ENCODE data around the gene UBE2S.
"Not testable (repeated sequence)": the region's sequence is repeated elsewhere in the genome, so short reads cannot be mapped to it uniquely, and the experiment has no call there.

The UBE2S gene

DNA sequence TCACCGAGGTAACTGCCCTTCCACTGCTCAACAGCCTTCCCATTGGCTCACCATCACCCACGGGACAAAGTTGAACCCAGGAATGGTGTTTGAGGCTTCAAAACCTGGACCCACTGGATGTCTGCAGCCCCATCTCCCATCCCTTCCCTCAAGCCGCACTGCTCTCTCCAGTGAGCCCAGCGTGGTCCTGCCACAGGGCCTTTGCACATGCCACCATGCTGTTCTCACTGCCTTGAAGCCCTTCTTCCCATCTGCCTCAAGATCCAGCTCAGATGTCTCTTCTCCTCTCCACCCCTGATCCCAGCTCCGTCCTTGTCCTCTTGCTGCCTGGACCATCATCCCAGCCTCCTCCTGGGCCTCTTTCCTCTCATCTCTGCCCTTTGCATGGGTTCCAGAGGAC lies 31.5 kb upstream of the UBE2S start:
- DNase-seq: no peak

DNA sequence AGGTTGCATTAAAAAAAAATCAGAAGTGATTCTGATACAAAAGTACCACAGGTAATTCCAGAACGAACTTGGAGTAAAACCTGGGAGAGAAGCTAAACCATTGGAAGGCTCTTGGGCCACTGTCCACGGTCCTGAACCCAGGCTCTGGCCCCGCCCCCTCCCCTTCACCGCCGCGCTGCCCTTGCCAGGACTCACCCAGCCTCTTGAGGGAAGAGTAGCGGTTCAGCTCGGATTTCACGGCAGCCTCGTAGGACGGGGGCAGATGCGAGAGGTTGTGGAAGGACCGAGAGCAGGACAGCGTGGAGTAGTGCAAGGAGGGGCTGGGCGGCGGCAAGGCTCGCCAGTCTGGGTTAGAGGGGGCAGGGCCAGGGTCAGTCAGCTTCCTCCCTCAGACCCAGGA lies 29.8 kb upstream of the UBE2S start:
- peak; percentile 72 for DNase-seq

DNA sequence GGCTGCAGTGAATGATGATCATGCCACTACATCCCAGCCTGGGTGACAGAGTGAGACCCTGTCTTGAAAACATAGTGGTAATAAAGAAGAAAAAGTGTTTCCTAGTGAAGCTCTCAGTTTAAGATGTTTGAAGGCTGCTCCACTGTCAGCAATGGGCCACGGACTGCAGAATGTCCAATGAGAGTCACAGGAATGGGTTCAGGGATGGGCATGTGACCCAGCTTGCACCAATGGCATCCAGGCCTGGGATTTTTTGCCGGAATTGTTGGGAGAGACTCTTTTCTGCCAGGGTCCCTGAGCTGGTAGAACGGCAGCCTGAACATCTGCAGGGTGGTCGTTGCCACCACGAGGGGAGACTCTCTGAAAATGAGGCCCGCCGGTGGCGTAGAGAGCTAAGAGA lies 29.3 kb upstream of the UBE2S start:
- DNase-seq: no peak

DNA sequence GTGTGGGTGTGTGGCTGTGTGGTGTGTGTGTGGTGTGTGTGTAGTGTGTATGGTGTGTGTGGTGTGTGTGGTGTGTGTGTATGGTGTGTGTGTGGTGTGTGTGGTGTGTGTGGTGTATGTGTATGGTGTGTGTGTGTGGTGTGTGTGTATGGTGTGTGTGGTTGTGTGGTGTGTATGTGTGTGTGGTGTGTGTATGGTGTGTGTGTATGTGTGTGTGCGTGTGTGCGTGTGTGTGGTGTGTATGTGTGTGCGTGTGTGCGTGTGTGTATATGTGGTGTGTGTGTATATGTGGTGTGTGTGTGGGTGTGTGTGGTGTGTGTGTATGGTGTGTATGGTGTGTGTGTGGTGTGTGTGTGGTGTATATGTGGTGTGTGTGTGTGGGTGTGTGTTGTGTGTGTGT lies 27.4 kb upstream of the UBE2S start:
- DNase-seq: no peak

DNA sequence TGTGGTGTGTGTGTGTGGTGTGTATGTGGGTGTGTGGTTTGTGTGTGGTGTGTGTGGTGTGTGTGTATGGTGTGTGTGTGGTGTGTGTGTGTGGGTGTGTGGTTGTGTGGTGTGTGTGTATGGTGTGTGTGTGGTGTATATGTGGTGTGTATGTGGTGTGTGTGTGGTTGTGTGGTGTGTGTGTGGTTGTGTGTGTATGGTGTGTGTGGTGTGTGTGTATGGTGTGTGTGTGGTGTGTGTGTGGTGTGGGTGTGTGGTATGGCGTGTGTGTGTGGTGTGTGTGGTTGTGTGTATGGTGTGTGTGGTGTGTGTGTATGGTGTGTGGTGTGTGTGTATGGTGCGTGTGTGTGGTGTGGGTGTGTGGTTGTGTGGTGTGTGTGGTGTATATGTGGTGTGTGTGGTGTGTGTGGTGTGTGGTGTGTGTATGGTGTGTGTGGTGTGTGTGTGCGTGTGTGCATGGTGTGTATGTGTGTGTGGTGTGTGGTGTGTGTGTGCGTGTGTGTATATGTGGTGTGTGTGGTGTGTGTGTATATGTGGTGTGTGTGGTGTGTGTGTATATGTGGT lies 26.9 kb upstream of the UBE2S start:
- DNase-seq: no peak

DNA sequence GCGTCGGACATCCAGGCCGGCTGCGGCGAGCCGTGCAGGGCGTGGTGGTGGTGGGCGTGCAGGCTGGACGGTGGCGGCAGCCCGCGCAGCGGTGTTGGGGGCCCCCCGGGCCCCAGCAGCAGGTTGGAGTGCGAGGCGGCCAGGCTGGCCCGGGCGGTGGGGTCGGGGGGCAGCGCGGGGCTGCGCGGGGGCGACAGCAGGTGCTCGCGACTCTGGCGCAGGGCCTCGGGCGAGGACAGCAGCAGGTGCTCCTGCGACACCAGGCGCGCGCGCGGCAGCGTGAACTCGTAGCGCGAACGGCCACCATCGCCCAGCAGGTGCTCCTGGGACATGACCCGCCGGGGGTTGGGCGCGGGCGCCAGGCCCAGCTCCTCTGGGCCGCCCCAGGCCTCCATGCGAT lies 25.7 kb upstream of the UBE2S start:
- DNase-seq: no peak

DNA sequence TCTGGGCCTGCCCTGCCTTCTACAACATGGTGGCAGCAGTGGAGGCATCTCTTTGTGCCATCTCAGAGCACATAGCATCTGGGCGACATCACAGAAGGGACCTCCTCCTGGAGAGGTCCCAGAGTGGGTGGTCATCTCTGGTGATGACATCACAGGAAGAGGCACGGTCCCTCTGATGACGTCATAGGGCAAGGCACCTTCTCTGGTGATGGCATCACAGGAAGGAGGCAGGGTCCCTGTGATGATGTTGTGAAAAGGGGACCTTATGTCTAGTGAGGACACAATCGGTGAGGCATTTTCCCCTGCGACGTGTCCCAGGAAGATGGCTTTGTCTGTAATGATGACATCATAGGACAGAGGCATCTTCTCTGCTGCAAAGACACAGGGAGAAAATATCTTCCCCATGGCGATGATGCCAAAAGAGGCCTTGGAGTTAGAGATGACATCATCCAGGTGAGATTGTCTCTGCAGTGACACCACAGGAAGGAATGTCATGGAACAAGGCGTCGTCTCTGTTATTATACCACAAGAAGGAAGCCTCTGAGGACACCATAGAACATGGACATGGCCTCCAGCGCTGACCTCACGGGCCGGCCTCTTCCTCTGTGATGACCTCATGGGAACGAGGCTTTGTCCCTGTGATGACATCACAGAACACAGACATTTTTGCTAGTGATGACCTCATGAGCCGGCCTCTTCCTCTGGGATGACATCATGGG lies 24.8 kb upstream of the UBE2S start:
- DNase-seq: no peak

DNA sequence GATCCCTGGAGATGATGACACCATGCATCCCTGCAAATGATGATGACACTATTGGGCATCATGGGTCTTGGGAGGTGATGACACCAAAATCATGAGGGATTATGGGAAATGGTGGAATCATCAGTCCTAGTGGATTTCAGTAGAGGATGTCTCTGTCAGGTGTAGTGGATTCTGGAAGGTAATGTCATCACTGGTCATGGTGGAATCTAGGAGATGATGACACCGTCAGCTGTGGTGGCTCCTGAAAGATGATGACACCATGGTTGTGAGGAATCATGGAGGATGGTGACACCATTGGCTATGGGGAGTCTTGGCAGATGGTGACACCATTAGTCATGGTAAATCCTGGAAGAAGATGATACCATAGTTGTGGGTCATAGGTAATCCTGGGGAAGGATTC lies 23.6 kb upstream of the UBE2S start:
- no peak for DNase-seq

DNA sequence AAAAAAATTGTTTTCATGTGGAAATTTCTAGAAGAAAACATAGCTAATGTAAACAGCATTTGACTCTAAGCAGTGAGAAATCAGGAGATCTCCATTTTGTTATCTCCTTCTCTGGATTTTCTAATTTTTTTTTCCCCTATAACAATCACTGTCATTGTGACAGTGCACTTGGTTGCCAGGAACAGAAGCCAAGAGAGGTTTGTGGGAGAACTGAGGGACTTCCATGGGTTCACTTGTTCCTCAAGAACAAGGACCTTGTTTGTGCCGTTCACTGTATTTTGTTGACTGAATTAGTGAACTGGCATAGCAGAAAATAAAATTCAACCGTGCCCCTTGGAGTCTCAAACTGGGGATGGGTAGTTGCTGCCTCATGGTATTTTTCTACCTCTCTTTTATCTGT lies 18.5 kb upstream of the UBE2S start:
- DNase-seq: no peak

DNA sequence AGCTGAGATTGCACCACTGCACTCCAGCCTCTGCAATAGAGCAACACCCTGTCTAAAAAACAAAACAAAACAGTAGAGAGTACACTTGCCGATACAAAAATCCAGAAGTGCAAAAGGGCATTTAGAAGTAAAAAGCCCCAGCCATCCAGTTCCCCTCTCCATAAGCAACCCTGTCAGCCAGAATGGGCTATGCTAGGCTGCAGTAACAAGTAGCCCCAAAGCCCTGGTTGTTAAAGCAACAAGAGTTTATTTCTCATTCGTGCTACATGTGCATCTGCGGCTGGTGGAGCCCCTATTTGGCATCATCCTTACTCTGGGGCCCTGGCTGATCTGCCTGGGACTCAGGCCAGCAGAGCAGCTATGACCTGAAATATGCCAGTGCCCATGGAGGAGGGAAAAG lies 16.9 kb upstream of the UBE2S start:
- no peak for DNase-seq

DNA sequence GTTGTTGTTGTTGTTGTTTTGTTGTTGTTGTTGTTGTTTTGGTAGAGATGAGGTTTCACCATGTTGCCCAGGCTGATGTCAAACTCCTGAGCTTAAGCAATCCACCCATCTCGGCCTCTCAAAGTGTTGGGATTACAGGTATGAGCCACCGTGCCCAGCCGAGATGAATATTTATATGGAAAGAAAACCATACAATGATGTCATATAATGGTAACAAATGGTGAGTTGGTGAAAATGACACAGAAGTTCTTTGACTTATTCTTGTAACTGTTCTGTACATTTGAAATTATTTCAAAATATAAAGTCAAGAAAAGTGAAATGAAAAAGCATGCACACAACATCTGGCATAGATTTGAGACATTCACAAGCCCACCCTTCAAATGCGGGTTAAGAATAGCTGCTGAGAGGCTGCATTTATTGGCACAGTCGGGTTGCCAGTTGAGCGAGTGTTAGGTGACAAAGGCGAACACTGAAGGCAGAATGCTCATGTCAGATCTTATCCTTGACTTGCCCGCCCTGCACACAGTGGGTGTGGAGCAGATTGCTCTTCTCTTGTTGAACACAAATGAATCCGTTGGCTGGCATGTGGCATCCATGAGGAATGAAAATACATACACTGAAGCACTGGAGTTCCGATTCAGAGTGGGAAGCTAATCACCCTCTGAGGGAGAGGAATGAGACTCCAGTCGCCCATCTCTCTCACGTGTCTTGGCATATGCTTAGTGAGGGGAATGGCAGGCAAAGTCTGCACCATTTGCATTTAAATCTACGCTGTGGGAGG lies 15.8 kb upstream of the UBE2S start:
- DNase-seq: no peak

DNA sequence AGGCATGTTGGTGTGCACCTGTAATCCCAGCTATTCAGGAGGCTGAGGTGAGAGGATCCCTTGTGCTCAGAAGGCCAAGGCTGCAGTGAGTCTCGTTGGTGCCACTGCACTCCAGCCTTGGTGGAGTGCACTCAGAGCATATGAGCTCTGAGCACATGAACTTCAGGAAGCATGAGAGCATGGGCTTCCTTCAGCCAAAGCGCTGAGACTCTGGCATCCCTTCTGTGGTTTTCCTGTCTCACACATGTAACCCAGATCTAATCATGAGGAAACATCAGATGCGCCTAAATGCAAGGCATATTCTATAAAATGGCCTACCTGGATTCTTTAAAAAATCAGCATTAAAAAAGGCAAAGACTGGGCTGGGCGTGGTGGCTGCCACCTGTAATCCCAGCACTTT lies 13.7 kb upstream of the UBE2S start:
- not testable (repeated sequence) for DNase-seq

DNA sequence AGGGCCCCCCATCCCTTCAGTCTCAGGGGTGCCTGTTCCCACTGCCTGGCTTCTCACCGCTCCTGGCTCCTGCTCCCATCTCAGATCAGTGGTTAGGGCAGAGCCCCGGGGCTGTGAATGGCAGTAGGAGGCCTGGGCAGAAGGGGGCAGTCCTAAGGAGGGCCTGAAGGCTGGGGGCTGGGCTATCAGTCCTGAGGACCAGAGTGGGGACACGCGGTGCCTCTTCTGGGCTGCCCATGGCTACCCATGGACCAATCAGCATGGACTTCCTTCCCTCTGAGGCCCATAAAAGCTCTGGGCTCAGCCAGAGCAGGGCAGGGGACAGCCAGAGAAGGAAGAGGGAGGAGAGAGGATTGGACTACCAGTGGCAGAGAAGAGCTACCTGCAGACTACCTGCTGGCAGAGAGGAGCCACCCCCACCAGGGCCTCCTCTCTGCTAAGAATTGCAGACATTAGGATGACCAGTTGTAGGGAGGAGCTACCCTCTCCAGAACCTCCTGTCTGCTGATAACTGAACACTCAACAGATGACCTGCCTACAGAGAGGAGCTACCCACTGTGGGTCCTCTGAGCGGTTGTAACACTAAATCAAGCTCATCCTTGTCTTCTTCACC lies 12.1 kb upstream of the UBE2S start:
- no peak for DNase-seq

DNA sequence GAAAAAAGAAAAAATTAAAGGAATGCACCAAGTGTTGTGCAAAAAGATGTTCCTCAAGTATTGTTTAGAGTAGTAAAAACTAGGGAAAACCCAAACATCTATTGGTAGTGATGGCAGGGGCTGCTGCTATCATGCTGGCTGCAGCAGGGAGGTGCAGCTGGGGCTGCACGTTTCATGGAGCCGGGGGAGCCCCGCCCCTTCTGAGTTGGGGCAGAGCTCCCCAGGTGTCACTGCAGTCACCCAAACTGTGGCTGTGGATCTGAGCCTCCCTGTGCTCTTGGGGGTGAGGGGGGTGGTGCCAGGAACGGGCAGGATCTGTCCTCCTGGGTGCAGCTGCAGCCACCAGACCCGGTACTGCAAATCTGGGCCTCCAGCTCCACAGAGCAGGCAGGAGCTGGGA lies 11.5 kb upstream of the UBE2S start:
- no peak for DNase-seq

DNA sequence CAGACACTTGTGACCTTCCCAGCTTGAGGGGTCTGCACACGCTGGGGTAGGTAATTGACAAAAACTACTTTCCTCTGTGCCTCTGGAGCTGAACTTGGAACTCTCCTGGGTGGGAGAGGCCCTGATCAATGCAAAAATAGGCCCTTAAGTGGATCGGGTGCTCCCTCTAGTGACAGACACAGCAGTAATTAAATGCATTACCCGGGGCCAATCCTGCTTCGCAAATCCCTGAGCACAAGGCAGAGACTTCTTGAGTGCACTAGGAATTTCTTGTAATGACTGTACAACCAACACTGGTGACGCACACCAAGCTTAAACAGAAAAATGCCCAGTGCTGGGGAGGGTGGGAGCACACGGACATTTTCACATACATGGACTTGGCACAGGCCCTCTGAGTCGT lies 10.6 kb upstream of the UBE2S start:
- DNase-seq: peak; percentile 81

DNA sequence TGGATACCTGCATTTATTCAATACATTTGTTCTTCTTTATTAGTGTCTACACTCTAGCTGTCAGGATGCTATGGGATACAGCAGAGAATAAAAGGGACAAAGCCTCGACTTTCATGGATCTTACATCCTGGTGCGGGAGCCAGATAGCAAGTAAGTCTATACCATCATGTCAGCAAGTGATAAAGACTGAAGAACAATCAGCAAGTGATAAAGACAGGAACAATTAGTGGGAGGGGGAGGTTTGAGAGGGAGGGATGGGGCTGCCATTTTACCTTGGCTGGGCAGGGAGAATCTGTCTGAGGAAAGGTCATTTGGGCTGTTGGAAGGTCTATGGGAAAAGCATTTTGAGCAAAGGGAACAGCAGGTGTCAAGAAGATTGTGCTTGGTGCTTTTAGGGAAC lies 2.6 kb upstream of the UBE2S start:
- no peak for DNase-seq

DNA sequence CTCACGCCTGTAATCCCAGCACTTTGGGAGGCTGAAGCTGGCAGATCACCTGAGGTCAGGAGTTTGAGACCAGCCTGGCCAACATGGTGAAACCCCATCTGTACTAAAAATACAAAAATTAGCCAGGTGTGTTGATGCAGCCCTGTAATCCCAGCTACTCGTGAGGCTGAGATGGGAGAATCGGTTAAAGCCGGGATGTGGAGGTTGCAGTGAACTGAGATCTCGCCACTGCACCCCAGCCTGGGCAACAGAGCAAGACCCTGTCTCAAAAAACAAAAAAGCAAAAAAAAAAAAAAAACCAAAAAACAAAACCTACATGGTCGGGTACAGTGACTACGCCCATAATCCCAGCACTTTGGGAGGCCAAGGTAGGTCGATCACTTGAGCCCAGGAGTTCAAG lies 1.6 kb upstream of the UBE2S start:
- DNase-seq: not testable (repeated sequence)

DNA sequence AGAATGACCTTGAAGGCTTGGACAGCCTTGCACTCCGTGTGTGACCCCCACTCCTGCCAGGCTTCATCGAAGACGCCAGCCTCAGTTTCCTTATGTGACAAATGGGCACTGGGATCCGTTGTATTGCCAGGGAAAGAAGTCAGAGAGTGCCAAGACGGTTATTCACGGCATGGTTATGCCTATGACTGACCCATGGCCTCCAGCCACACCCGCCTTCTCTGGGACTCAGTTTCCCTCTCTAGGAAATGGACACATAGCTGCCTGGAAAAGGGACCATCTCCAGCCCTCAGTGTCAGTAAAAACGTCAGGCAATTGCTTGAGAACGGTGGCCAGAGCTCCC lies 915 bp upstream of the UBE2S start:
- DNase-seq: no peak

DNA sequence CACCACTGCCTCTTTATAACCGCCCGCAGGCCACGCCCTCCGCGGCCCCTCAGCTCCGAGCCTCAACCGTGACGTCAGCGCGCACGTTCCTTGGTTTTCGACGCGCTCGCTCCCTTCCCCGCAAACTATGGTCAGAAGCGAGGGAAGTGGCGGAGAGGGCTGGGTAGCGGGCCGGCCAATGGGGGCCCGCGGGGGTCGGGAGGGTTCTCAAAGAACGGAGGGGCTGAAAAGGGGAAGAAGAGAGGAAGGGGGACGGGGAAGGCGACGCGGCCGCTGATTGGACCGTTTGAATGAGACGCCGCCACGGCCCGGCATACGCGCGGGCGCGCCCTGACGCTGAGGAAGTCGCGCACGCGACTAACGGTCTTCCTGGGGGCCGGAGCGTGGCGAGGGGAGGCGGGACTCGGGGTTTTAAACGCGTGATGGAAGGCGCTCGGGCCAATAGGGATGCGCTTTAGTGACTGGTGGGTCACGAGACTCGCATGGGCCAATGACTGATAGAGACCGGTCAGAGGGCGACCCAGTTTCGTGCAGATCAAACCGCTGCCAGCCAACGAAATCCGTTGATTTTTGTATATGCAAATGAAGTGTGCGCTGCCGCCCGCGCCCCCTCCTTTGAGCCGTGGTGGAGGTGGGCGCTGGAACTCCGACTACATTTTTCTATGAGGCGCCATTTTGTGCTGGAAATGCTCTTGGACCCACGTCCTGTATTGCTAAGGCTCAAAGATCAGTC lies 378 bp upstream of the UBE2S start:
- peak; percentile 98 for DNase-seq

DNA sequence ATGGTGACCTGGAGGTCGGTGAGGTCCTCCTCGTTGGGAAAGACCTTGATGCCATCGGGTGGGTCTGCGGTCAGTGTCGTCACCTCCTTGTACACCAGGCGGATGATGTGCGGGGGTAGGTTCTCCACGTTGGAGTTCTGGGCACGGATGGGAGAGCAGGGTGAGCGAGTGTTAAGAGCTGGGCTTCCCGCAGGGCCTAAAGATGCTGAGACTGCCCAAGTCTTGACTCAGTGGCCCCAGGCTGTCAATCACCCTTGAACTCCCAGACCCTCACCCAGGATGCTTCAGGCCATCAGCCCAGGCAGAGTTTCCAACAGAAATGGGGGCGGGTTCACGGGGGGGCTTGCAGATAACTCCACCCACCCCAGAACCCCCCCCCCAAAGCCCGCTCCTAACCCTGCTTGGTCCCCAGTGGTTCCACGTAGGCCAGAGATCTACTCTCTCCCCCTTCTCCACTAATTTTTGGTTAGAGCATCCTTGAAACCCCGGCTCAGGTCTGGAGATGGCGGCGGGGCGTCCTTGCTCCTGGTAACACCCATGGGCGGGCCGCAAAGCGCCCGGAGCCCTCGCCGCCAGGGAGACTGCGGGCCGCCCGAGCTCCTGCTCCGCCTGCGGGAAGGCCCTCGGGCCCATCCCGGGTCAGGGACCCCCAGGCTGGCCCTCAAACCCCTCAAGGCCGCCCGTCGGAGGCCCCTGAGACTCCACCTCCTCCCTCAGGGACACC lies 600 bp downstream of the UBE2S start:
- peak; percentile 47 for DNase-seq

DNA sequence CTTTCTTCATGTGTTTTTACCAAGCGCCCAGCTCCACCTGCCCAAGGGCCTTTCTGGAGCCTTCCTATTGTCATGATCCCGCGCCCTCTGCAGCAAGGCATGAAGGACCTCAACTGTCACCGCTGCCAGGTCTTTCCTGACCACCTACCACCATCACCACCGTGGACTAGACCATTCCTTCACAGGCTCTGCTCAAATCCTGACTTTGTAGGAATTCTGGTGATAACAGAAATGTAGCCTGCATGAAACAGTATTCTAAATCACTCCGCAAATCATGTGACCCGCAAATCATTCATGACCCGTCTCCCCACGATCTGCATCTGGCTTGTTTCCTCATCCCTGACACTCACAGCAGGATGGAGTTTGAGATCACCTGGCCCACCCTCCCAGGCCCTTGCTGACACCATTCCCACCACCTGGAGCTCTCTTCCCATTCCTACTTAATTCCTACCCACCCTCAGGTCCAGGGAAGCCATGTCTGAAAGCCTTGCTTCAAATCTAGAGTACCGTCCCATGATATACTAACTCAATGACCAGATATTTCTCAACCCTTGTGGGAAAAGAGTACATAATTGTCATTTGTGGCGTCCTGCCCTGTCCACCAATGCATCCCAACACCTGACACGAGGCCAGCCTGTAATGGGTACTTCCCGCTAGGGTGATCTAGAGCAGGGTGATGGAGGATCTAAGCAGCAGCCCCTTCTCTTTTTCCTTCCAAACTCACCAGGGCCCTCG lies 1.3 kb downstream of the UBE2S start:
- DNase-seq: no peak

DNA sequence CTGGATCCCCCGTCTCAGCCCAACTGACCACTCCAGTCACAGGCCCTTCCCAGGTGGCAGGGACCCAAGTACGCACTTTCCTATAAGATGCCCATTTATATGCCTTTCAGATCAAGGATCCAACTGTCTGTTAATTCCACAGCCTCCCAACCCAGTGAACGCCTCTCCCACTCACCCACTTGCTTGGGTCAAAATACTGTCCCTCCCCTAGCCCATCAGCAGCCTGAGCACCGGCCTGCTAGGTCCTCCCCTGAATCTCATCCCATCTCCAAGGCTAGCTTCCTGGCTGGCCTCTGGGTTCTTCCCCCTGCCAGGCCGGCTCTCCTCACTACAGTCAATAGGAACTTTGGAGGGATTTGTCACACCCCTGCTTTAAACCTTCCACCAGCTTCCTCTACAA lies 1.9 kb downstream of the UBE2S start:
- no peak for DNase-seq
